ENCODE results near the gene NLGN2.

NLGN2 gene

GRCh38 chr17:7467498-7467897 is 59.9 kb downstream of the NLGN2 start:
- Histone ChIP-seq H3K27ac (no peak overlapping the region), H3K27me3 (replicated peaks) (no peaks in the 10 kb centered on the region), H3K4me3 (ENCODE audit: low read depth, low read length) (no peak overlapping the region), H3K36me3 (replicated peaks) (peaks cover 19% of the 10 kb centered on the region)
- in situ Hi-C loops (cut with HindIII; ENCODE audit: low pct_ligation_motif_present, low sequenced_read_pairs), result no loop called here
- DNase-seq, result no peak
- TF ChIP-seq, protein P1, sequence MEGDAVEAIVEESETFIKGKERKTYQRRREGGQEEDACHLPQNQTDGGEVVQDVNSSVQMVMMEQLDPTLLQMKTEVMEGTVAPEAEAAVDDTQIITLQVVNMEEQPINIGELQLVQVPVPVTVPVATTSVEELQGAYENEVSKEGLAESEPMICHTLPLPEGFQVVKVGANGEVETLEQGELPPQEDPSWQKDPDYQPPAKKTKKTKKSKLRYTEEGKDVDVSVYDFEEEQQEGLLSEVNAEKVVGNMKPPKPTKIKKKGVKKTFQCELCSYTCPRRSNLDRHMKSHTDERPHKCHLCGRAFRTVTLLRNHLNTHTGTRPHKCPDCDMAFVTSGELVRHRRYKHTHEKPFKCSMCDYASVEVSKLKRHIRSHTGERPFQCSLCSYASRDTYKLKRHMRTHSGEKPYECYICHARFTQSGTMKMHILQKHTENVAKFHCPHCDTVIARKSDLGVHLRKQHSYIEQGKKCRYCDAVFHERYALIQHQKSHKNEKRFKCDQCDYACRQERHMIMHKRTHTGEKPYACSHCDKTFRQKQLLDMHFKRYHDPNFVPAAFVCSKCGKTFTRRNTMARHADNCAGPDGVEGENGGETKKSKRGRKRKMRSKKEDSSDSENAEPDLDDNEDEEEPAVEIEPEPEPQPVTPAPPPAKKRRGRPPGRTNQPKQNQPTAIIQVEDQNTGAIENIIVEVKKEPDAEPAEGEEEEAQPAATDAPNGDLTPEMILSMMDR (IDR thresholded peaks at IDR 0.05; ENCODE audit: low read depth, low read length, missing control alignments), result no peak

DNA sequence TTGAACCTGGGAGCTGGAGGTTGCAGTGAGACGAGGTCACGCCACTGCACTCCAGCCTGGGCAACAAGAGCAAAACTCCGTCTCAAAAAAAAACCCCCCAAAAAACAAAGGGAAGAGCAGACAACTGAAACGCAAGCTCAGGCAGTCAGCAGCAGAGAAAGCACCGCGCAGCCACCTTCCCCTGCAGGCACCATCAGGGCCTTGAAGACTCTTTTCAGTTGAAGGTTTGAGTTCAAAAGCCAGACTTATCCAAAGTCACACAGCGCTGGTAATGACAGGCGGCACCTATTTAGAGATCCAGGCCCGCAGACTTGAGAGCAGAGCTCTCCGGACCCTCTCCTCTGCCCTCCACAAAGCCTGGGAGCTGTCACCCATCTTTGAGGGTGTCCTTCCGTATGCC is 60.6 kb downstream of the NLGN2 start:
- Histone ChIP-seq H3K4me3 (ENCODE audit: low read depth, low read length) (no peak overlapping the region), H3K27ac (no peak overlapping the region), H3K27me3 (replicated peaks) (no peaks in the 10 kb centered on the region), H3K36me3 (replicated peaks) (peaks cover 12% of the 10 kb centered on the region)
- in situ Hi-C loops (cut with HindIII; ENCODE audit: low pct_ligation_motif_present, low sequenced_read_pairs), result no loop called here
- TF ChIP-seq, protein P1 (IDR thresholded peaks at IDR 0.05; ENCODE audit: low read depth, low read length, missing control alignments), result no peak
- no peak for DNase-seq

DNA sequence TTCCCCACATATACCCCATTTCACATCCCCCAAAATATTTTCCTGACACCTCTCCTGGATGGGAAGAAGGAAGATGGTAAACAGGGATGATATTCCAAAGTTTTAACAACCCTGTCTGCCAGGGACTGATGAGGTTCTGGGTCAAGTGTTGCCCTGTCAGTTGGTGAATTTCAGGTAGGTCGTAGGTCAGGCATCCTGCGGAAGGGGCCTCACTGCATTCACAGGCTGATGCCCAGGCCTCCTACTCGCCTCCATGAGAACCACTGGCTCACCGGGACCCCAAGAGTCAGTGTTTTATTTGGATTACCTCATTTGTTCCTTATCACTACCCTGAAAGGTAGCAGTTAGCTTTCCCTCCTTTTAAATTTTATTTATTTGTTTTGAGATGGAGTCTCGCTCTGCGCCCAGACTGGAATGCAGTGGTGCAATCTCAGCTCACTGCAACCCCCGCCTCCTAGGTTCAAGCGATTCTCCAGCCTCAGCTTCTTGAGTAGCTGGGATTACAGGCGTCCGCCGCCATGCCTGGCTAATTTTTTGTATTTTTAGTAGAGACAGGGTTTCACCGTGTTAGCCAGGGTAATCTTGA is 61.3 kb downstream of the NLGN2 start:
- Histone ChIP-seq H3K27ac (no peak overlapping the region), H3K36me3 (replicated peaks) (peaks cover 8% of the 10 kb centered on the region), H3K27me3 (replicated peaks) (no peaks in the 10 kb centered on the region), H3K4me3 (ENCODE audit: low read depth, low read length) (no peak overlapping the region)
- TF ChIP-seq, protein P1 (IDR thresholded peaks at IDR 0.05; ENCODE audit: low read depth, low read length, missing control alignments), result no peak
- in situ Hi-C loops (cut with HindIII; ENCODE audit: low pct_ligation_motif_present, low sequenced_read_pairs), result no loop called here
- no peak for DNase-seq

Measured in brain microvascular endothelial cell (primary cell).